IgD-negative memory B cell (primary cell): ENCODE results near the gene LAMP1. TPM values are rescaled to one million over a fixed set of nuclear protein-coding genes. Genes with fewer than 3 reads are reported as not detected.
A peak's percentile ranks its signal among the peaks of the same experiment; 100 is the strongest.
"Not testable (repeated sequence)": the region's sequence is repeated elsewhere in the genome, so short reads cannot be mapped to it uniquely, and the experiment has no call there.

Experiments
- H3K27ac Mint-ChIP-seq, 3 donors: one replicate each; pipeline ENCODE4 v1.8.0; 2020 to 2022; ENCODE audit warnings: mild to moderate bottlenecking in 3 of 3, mixed read lengths in 3 of 3, moderate library complexity in 1 of 3
- H3K27me3 Mint-ChIP-seq: one replicate; pipeline ENCODE4 v1.8.0; 2021; ENCODE audit warnings: mixed read lengths
- H3K36me3 Mint-ChIP-seq: one replicate; pipeline ENCODE4 v1.8.0; 2020; ENCODE audit warnings: mild to moderate bottlenecking, mixed read lengths
- H3K4me1 Mint-ChIP-seq, 3 donors: one replicate each; pipeline ENCODE4 v1.8.0; 2020 to 2022; ENCODE audit warnings: mixed read lengths in 3 of 3, mild to moderate bottlenecking in 1 of 3
- H3K4me3 Mint-ChIP-seq, 4 donors: one replicate each; pipeline ENCODE4 v1.8.0; 2020 to 2022; ENCODE audit warnings: mild to moderate bottlenecking in 4 of 4, mixed read lengths in 4 of 4, moderate library complexity in 3 of 4
- H3K9me3 Mint-ChIP-seq, 3 donors: one replicate each; pipeline ENCODE4 v1.8.0; 2020 to 2021; ENCODE audit warnings: mixed read lengths in 3 of 3, mild to moderate bottlenecking in 1 of 3
- polyA plus RNA-seq: library from polyadenylated mRNA; unstranded; fragments of 300-500 nt; fragmentation: Illumina TruSeq; gene quantifications from one replicate; pipeline ENCODE4 v1.2.3, GENCODE V29; 2021

Gene LAMP1
- polyA plus RNA-seq, 1 donor from 2014 or later, result 21.7 TPM

GRCh38 chr13:113314112-113314511 lies 17.1 kb downstream of the LAMP1 start:
- H3K9me3 Mint-ChIP-seq, H3K36me3 Mint-ChIP-seq, H3K4me1 Mint-ChIP-seq, H3K4me3 Mint-ChIP-seq, H3K27me3 Mint-ChIP-seq: not testable (repeated sequence)
- peak overlapping the region in 1 of 3 donors; percentile 76 for H3K27ac Mint-ChIP-seq

DNA sequence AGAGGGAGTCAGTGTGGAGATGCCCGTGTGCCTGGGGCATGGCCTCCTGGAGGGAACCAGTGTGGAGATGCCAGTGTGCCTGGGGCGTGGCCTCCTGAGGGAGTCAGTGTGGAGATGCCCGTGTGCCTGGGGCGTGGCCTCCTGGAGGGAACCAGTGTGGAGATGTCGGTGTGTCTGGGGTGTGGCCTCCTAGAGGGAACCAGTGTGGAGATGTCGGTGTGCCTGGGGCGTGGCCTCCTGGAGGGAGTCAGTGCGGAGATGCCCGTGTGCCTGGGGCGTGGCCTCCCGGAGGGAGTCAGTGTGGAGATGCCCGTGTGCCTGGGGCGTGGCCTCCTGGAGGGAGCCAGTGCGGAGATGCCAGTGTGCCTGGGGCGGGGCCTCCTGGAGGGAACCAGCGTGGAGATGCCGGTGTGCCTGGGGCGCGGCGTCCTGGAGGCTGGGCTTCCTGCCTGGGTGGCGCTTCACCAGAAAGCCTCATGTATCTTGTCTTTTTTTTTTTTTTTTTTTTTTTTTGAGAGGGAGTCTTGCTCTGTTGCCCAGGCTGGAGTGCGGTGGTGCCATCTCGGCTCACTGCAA lies 17.9 kb downstream of the LAMP1 start:
- H3K4me1 Mint-ChIP-seq, H3K4me3 Mint-ChIP-seq, H3K36me3 Mint-ChIP-seq, H3K27me3 Mint-ChIP-seq, H3K9me3 Mint-ChIP-seq: not testable (repeated sequence)
- peak overlapping the region in 1 of 3 donors; percentile 74 for H3K27ac Mint-ChIP-seq

GRCh38 chr13:113315992-113316391 lies 19.0 kb downstream of the LAMP1 start:
- no peak overlapping the region for H3K4me3 Mint-ChIP-seq
- H3K36me3 Mint-ChIP-seq, result peaks cover 7% of the 10 kb centered on the region
- H3K27me3 Mint-ChIP-seq, result no peaks in the 10 kb centered on the region
- H3K9me3 Mint-ChIP-seq, result no peaks in the 10 kb centered on the region
- H3K27ac Mint-ChIP-seq, result no peak overlapping the region
- peaks cover 0 to 3% (median 2%) of the 10 kb centered on the region in 3 donors for H3K4me1 Mint-ChIP-seq

DNA sequence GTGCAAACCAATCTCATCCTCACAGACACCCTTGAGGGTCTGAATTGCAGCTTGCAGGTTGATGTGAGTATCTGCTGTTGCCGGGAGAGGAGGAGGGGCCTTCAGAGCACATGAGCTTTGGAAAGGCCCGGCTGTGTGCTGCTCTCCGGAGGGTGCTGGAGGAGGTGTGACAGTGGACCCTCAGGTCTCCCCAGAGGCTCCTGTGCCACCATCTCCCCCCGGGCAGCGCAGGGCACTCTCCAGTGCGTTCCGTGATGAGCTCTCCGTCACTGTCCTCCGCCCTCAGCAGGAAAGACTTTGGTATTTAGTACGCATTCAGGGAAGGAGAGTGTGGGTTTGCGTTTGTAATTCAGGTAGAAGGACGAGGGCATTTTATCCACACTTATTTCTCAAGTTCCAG lies 20.0 kb downstream of the LAMP1 start:
- H3K27me3 Mint-ChIP-seq, result no peaks in the 10 kb centered on the region
- H3K27ac Mint-ChIP-seq, result no peak overlapping the region
- no peaks in the 10 kb centered on the region for H3K9me3 Mint-ChIP-seq
- H3K4me1 Mint-ChIP-seq, result peaks cover 0 to 3% (median 2%) of the 10 kb centered on the region in 3 donors
- no peak overlapping the region for H3K4me3 Mint-ChIP-seq
- H3K36me3 Mint-ChIP-seq, result peaks cover 9% of the 10 kb centered on the region

DNA sequence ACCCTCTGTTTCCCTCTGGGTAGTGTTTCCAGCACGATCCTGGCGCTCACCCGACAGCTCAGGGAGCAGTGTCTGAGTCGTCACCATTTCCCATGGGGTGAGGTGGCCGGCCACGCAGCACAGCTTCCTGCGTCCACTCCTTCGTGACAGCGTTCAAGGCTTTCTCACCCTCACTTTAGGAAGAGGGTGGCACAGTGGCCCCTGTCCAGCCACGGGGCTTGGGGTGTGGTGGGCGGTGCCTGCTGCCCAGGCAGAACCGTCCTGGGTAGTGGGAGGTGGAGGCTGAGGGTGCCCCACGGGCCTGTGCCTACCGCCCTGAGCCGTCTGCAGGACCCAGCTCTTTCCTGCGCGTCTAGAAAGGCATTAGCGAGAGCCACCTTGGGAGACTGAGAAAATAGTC lies 21.9 kb downstream of the LAMP1 start:
- Mint-ChIP-seq H3K4me3 (peak overlapping the region in 1 of 4 donors; percentile 17), H3K4me1 (peaks cover 0 to 3% (median 2%) of the 10 kb centered on the region in 3 donors), H3K9me3 (peaks cover 0 to 4% (median 0%) of the 10 kb centered on the region in 3 donors), H3K27ac (no peak overlapping the region), H3K36me3 (peaks cover 14% of the 10 kb centered on the region), H3K27me3 (no peaks in the 10 kb centered on the region)

GRCh38 chr13:113319371-113319770 lies 22.3 kb downstream of the LAMP1 start:
- Mint-ChIP-seq H3K4me1 (peaks cover 0 to 3% (median 2%) of the 10 kb centered on the region in 3 donors), H3K27ac (no peak overlapping the region), H3K36me3 (peaks cover 14% of the 10 kb centered on the region)

GRCh38 chr13:113320226-113320875 lies 23.3 kb downstream of the LAMP1 start:
- Mint-ChIP-seq H3K9me3 (peaks cover 0 to 4% (median 0%) of the 10 kb centered on the region in 3 donors), H3K4me3 (no peak overlapping the region), H3K27ac (peak overlapping the region in 2 of 3 donors; percentile 16 to 21), H3K4me1 (no peaks in the 10 kb centered on the region), H3K36me3 (peaks cover 14% of the 10 kb centered on the region), H3K27me3 (no peaks in the 10 kb centered on the region)

More at GRCh38 chr13:113319371-113319770, 22.3 kb downstream of the LAMP1 start:
- no peaks in the 10 kb centered on the region for H3K27me3 Mint-ChIP-seq
- peak overlapping the region in 1 of 4 donors; percentile 17 for H3K4me3 Mint-ChIP-seq
- H3K9me3 Mint-ChIP-seq, result peaks cover 0 to 4% (median 0%) of the 10 kb centered on the region in 3 donors

DNA sequence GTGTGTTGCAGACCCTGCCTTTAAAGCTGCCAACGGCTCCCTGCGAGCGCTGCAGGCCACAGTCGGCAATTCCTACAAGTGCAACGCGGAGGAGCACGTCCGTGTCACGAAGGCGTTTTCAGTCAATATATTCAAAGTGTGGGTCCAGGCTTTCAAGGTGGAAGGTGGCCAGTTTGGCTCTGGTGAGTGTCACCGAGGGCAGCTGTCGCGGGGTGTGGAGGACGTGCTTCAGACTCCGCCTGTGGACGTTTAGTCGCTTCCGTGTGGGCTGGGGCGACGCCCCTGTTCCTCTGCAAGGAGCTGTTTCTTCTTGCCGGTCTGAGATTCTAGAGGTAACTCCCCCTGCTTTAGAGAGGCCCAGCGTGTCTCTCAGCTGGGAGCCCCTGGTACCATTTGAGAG lies 24.5 kb downstream of the LAMP1 start:
- Mint-ChIP-seq H3K27me3 (no peaks in the 10 kb centered on the region), H3K4me1 (no peaks in the 10 kb centered on the region), H3K4me3 (no peak overlapping the region), H3K27ac (no peak overlapping the region), H3K36me3 (peaks cover 14% of the 10 kb centered on the region), H3K9me3 (peaks cover 0 to 4% (median 0%) of the 10 kb centered on the region in 3 donors)

DNA sequence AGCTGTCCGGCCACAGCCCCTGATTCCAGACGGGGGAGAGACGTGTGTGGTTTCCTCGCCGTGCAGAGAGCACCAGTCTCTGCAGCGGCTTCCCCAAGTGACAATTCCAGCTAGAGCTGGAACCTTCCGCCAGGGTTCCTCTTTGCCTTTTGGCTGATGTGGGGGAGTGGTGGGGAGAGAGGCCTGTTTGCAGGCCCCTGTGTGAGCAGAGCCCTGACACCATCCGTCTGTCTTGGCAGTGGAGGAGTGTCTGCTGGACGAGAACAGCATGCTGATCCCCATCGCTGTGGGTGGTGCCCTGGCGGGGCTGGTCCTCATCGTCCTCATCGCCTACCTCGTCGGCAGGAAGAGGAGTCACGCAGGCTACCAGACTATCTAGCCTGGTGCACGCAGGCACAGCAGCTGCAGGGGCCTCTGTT lies 25.0 kb downstream of the LAMP1 start:
- H3K36me3 Mint-ChIP-seq, result peaks cover 14% of the 10 kb centered on the region
- no peaks in the 10 kb centered on the region for H3K27me3 Mint-ChIP-seq
- no peak overlapping the region for H3K27ac Mint-ChIP-seq
- H3K4me1 Mint-ChIP-seq, result peaks cover 0 to 3% (median 0%) of the 10 kb centered on the region in 3 donors
- H3K9me3 Mint-ChIP-seq, result peaks cover 0 to 4% (median 0%) of the 10 kb centered on the region in 3 donors
- H3K4me3 Mint-ChIP-seq, result no peak overlapping the region

GRCh38 chr13:113322890-113323651 lies 26.0 kb downstream of the LAMP1 start:
- peaks cover 0 to 3% (median 0%) of the 10 kb centered on the region in 3 donors for H3K4me1 Mint-ChIP-seq
- H3K4me3 Mint-ChIP-seq, result no peak overlapping the region
- H3K9me3 Mint-ChIP-seq, result peaks cover 0 to 4% (median 0%) of the 10 kb centered on the region in 3 donors
- peaks cover 13% of the 10 kb centered on the region for H3K36me3 Mint-ChIP-seq
- H3K27ac Mint-ChIP-seq, result no peak overlapping the region
- H3K27me3 Mint-ChIP-seq, result no peaks in the 10 kb centered on the region

DNA sequence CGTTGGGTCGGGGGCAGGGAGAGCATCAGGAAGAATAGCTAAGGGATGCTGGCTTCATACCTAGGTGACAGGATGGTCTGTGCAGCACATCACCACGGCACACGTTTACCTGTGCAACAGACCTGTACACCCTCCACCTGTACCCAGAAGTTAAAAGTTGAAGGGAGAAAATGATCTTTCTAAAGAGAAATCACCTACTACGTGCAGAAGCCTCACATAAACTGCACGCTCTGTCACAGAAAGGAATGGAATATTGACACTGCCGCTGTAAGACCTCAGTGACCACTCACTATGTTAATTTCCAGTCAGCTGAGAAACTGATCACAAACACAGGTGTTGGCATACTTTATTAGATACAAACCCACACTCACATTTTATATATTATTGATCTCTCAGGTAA lies 26.8 kb downstream of the LAMP1 start:
- no peak overlapping the region for H3K4me3 Mint-ChIP-seq
- H3K9me3 Mint-ChIP-seq, result peaks cover 0 to 4% (median 0%) of the 10 kb centered on the region in 3 donors
- H3K27ac Mint-ChIP-seq, result peak overlapping the region in 1 of 3 donors; percentile 32
- peaks cover 0 to 5% (median under 1%) of the 10 kb centered on the region in 3 donors for H3K4me1 Mint-ChIP-seq
- peaks cover 12% of the 10 kb centered on the region for H3K36me3 Mint-ChIP-seq
- no peaks in the 10 kb centered on the region for H3K27me3 Mint-ChIP-seq

DNA sequence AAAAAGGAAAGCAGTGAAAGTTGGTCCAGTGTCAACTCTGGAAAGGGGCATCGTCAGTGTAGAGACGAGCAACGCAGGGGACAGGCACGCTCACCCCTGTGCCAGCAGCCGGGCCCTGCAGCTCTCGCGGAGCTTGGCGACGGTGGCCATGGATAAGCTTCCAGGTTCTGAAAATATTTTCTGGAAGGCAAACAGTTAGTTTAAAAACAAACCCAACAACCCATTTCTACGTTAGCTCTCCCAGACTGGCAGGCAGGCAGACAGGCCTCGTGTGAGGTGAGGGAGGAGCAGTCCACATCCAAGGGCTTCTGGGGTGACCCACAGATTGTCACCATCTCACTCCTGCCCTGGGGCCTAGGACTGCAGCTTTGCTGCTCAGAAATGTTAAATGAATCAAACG lies 27.4 kb downstream of the LAMP1 start:
- Mint-ChIP-seq H3K9me3 (peaks cover 0 to 4% (median 0%) of the 10 kb centered on the region in 3 donors), H3K27me3 (no peaks in the 10 kb centered on the region), H3K4me3 (no peak overlapping the region), H3K27ac (peak overlapping the region in 1 of 3 donors; percentile 32), H3K36me3 (peaks cover 12% of the 10 kb centered on the region), H3K4me1 (peaks cover 0 to 7% (median 3%) of the 10 kb centered on the region in 3 donors)

DNA sequence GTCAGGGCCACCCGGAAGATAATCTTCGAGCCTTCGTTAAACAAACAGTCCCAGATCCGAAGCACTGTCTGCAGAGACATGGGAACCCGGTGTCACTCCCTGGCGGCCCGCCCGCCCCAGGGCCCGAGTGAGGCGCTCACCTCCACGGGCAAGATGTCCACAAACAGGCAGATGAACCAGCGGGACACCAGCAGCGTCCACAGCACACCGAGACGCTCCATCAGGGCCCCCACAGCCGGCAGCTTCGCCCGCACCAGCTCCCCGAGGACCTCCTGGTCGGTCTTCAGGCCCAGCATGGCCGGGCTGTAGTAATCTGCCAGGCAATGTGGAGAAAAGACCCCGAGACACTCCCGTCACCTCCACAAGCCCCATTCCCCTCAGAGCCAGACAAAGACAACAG lies 28.7 kb downstream of the LAMP1 start:
- Mint-ChIP-seq H3K4me1 (peaks cover 0 to 7% (median 3%) of the 10 kb centered on the region in 3 donors), H3K27me3 (no peaks in the 10 kb centered on the region), H3K36me3 (peaks cover 10% of the 10 kb centered on the region), H3K4me3 (no peak overlapping the region), H3K9me3 (peaks cover 0 to 4% (median 0%) of the 10 kb centered on the region in 3 donors), H3K27ac (no peak overlapping the region)

DNA sequence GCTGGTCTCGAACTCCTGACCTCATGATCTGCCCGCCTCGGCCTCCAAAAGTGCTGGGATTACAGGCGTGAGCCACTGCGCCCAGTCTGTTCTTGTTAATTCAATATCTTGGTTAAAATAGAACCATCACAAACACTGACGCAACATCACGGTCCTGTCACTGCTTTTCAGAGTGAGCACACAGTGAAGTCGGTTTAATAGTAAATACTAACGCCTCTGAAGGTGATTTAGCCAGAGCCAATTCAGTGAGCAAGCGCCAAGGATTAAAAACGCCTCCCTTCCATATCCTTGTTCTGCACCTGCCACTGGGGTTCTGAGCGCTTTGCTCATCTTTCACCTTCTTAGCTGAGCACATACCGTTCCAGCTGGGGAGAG lies 30.3 kb downstream of the LAMP1 start:
- H3K36me3 Mint-ChIP-seq, result peaks cover 2% of the 10 kb centered on the region
- no peak overlapping the region for H3K4me3 Mint-ChIP-seq
- H3K9me3 Mint-ChIP-seq, result peaks cover 0 to 4% (median 0%) of the 10 kb centered on the region in 3 donors
- H3K4me1 Mint-ChIP-seq, result peaks cover 0 to 7% (median 3%) of the 10 kb centered on the region in 3 donors
- no peak overlapping the region for H3K27ac Mint-ChIP-seq
- H3K27me3 Mint-ChIP-seq, result no peaks in the 10 kb centered on the region

- Mint-ChIP-seq H3K4me1 (peaks cover 0 to 7% (median 3%) of the 10 kb centered on the region in 3 donors), H3K4me3 (no peak overlapping the region), H3K27me3 (no peaks in the 10 kb centered on the region), H3K36me3 (no peaks in the 10 kb centered on the region), H3K27ac (no peak overlapping the region), H3K9me3 (peaks cover 0 to 4% (median 0%) of the 10 kb centered on the region in 3 donors)
Measured at GRCh38 chr13:113327766-113328471, 30.9 kb downstream of the LAMP1 start.
